Activated CD8-positive, alpha-beta T cell treated with anti-CD3 and anti-CD28 coated beads for 36 hours (primary cell): ENCODE data around the gene FYTTD1. TPM values are rescaled to one million over a fixed set of nuclear protein-coding genes. Genes with fewer than 3 reads are reported as not detected.
A peak's percentile ranks its signal among the peaks of the same experiment; 100 is the strongest.

Experiments used
- ATAC-seq: fragments of 200-7000 bp; cut with Tn5 transposase; one replicate; pipeline ENCODE4 v1.10.0; 2021; ENCODE audit warnings: mild to moderate bottlenecking, moderate library complexity
- CTCF ChIA-PET: fragments of 350-600 bp; sonication (Branson Sonifier 250); formaldehyde crosslinking; loops from one replicate; lab custom pipeline; 2021; ENCODE audit warnings: antibody characterized with exemption; lab: Charles Lee
- POLR2A ChIA-PET: fragments of 350-600 bp; sonication (Branson Sonifier 250); formaldehyde crosslinking; loops from one replicate; lab custom pipeline; 2021; ENCODE audit warnings: antibody characterized with exemption; lab: Charles Lee
- DNase-seq: peaks from one replicate; pipeline ENCODE4 v3.0.0-alpha.2; 2020
- H3K27ac Mint-ChIP-seq: one replicate; pipeline ENCODE4 v1.8.0; 2021; ENCODE audit warnings: mild to moderate bottlenecking, mixed read lengths
- H3K27me3 Mint-ChIP-seq: one replicate; pipeline ENCODE4 v1.8.0; 2021; ENCODE audit warnings: mixed read lengths
- H3K36me3 Mint-ChIP-seq: one replicate; pipeline ENCODE4 v1.8.0; 2021; ENCODE audit warnings: low read depth, mixed read lengths
- H3K4me1 Mint-ChIP-seq: one replicate; pipeline ENCODE4 v1.8.0; 2021; ENCODE audit warnings: low read depth, mixed read lengths
- H3K4me3 Mint-ChIP-seq: one replicate; pipeline ENCODE4 v1.8.0; 2021; ENCODE audit warnings: mild to moderate bottlenecking, moderate library complexity, mixed read lengths
- H3K9me3 Mint-ChIP-seq: one replicate; pipeline ENCODE4 v1.8.0; 2021; ENCODE audit warnings: mixed read lengths
- intact Hi-C: fragments of 100-400 bp; cut with micrococcal nuclease; formaldehyde crosslinking; loops from one replicate; pipeline ENCODE4 v1.10.0; 2022
- total RNA-seq, 2 experiments: library from RNA; stranded (reverse); gene quantifications; one replicate each; pipeline ENCODE4 v1.2.3, GENCODE V29; 2021
- TF ChIP-seq, protein P1 (sequence below): fragments of 200-600 bp; IDR thresholded peaks from one replicate; pipeline ENCODE4 v1.8.0; 2022; ENCODE audit warnings: antibody characterized with exemption, mild to moderate bottlenecking

The FYTTD1 gene, protein sequence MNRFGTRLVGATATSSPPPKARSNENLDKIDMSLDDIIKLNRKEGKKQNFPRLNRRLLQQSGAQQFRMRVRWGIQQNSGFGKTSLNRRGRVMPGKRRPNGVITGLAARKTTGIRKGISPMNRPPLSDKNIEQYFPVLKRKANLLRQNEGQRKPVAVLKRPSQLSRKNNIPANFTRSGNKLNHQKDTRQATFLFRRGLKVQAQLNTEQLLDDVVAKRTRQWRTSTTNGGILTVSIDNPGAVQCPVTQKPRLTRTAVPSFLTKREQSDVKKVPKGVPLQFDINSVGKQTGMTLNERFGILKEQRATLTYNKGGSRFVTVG
- 10 to 100 TPM; 25.4 to 27.0 TPM for total RNA-seq

DNA sequence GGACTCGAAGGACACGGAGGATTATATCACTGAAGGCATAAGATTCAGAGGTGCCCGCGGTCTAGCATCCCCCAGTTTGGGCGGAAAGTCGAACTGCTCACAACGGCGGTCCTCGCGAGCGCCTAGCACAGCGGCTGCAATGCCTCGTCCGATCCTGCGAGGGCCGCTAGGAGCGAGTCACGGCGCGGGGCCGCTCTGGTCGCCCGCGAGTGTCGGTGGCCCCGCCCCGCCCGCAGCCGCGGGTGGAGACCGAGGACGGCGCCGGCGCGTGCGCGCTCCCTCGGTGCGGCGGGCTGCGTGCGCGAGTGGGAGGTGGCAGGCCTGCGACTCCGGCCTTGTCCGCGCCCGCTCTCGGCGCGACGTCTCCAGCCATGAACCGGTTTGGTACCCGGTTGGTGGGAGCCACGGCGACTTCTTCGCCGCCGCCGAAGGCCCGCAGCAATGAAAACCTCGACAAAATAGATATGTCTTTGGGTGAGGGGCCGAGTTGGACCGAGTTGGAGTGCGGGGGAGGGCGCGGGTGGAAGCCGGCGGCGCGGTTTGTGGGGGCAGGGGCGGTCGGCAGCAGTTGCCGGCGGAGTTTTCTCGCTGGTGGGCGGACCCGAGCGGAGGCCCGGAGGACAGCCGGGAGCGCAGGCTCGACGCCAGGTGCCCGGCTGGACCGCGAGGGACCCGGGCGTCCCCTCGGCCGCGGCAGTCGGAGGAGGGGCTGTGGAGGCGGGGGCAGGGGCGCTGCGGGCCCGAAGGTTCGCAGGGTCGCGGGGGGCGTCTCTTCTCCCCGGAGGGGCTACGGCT is at the start of gene FYTTD1:
TSS of gene FYTTD1 (plus strand) at position 283 of the 795 bp plus-strand sequence. CDS start at position 372, 89 bp downstream.
- Mint-ChIP-seq H3K9me3 (no peaks in the 10 kb centered on the region), H3K27ac (peak within 1 kb of the TSS; percentile 92), H3K4me3 (peak within 1 kb of the TSS; percentile 98)

DNA sequence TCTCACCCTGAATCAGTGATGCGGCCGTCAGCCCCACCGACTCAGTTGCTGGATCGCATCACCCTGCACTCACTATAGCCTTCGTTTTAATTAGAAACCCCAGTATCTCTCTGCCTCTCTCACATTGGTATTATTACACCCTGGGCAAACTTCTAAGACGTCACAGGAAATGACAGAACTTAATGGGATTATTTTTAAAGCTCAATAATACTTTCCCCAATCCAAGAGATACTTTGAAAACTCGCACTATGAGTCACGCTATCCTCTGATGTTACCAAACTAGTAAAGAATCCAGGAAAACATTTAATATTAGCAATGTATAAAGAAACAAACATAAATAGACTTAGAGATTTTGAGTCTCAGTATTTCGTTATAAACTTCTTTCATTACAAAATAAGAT is 49.6 kb upstream of the FYTTD1 start:
- POLR2A ChIA-PET, result interaction anchor here (1.0 kb wide), 1 partner anchor 12 kb away, joined by 4 read pairs; no protein-coding TSS in a partner anchor
- Mint-ChIP-seq H3K27ac (no peak overlapping the region), H3K9me3 (no peaks in the 10 kb centered on the region), H3K4me1 (no peaks in the 10 kb centered on the region), H3K36me3 (peaks cover 56% of the 10 kb centered on the region), H3K4me3 (no peak overlapping the region), H3K27me3 (no peaks in the 10 kb centered on the region)
- TF ChIP-seq, protein P1, sequence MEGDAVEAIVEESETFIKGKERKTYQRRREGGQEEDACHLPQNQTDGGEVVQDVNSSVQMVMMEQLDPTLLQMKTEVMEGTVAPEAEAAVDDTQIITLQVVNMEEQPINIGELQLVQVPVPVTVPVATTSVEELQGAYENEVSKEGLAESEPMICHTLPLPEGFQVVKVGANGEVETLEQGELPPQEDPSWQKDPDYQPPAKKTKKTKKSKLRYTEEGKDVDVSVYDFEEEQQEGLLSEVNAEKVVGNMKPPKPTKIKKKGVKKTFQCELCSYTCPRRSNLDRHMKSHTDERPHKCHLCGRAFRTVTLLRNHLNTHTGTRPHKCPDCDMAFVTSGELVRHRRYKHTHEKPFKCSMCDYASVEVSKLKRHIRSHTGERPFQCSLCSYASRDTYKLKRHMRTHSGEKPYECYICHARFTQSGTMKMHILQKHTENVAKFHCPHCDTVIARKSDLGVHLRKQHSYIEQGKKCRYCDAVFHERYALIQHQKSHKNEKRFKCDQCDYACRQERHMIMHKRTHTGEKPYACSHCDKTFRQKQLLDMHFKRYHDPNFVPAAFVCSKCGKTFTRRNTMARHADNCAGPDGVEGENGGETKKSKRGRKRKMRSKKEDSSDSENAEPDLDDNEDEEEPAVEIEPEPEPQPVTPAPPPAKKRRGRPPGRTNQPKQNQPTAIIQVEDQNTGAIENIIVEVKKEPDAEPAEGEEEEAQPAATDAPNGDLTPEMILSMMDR, result no peak
- CTCF ChIA-PET, result interaction anchor here (0.9 kb wide), 1 partner anchor 19 kb away, joined by 3 read pairs; no protein-coding TSS in a partner anchor
- DNase-seq (no peak), ATAC-seq (no peak)
- intact Hi-C loops, result no loop called here

More for the DNA sequence above, at the start of gene FYTTD1:
- ChIA-PET CTCF (interaction anchor here (0.6 to 1.6 kb wide), 6 partner anchors 8 to 200 kb away, joined by 3 to 6 read pairs (median 4); partner anchors contain the start of gene RPL35A), POLR2A (interaction anchor here (0.8 to 1.8 kb wide), 7 partner anchors 11 to 43 kb away, joined by 3 to 7 read pairs (median 4); partner anchors contain the start of genes LRCH3 and RUBCN)
- DNase-seq, result peak; percentile 81
- peak; percentile 85 for ATAC-seq
- Mint-ChIP-seq H3K36me3 (no peaks in the 10 kb centered on the region), H3K4me1 (peaks cover 34% of the 10 kb centered on the region), H3K27me3 (no peaks in the 10 kb centered on the region)
- intact Hi-C loops, result loop anchor here (5.0 kb wide), 2 partner anchors 43 to 53 kb away; partner anchors contain the start of gene LRCH3
- TF ChIP-seq, protein P1, result no peak

DNA sequence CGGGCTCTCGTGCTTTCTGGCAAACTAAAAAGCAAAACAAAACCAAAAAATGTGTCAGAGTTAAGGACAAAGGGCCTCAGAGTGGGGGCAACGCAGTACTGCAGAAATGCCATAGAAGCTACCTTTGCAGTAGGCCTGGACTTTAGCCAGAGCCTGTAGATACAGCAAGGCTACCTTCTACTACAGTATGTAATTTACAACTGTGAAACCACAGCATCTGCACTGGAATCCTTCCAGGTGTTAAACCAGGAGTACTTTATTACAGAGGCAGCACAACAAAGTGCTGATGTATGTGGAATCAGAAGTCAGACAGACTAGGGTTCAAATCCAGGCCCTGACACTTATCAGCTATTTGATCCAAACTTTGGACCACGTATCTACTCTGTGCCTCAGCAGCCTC is 47.8 kb upstream of the FYTTD1 start:
- Mint-ChIP-seq H3K4me1 (peaks cover 1% of the 10 kb centered on the region), H3K4me3 (no peak overlapping the region), H3K36me3 (peaks cover 47% of the 10 kb centered on the region), H3K9me3 (no peaks in the 10 kb centered on the region), H3K27me3 (no peaks in the 10 kb centered on the region), H3K27ac (no peak overlapping the region)
- ChIA-PET POLR2A (no interaction called here), CTCF (no interaction called here)
- TF ChIP-seq, protein P1, result no peak
- no peak for DNase-seq
- ATAC-seq, result no peak
- intact Hi-C loops, result no loop called here

DNA sequence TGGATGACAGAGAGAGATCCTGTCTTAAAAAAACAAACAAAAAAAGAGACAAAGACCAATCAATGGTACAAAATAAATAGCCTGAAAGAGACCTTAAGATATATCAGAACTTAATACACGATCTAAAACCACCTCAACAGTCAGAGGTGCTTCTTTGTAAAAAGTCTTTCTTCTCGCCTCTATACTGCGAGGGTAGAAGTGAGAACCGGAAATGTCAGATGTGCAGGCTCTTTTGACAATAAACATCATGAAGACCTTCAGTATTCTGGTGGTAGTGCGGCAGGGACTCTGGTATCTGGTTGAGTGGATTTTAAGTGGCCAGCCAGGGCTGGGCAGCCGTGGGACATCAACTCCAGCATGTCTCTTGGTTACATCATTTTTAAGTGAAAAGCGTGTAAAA is 43.0 kb upstream of the FYTTD1 start:
- intact Hi-C loops, result no loop called here
- H3K4me1 Mint-ChIP-seq, result peaks cover 5% of the 10 kb centered on the region
- ATAC-seq (no peak), DNase-seq (no peak)
- H3K27ac Mint-ChIP-seq, result peak overlapping the region; percentile 50
- no peaks in the 10 kb centered on the region for H3K27me3 Mint-ChIP-seq
- POLR2A ChIA-PET, result no interaction called here
- peaks cover 23% of the 10 kb centered on the region for H3K36me3 Mint-ChIP-seq
- no peak overlapping the region for H3K4me3 Mint-ChIP-seq
- CTCF ChIA-PET, result no interaction called here
- TF ChIP-seq, protein P1, result no peak
- H3K9me3 Mint-ChIP-seq, result no peaks in the 10 kb centered on the region
